Panc1 (cell line): ENCODE data around the gene ANKRD42. TPM values are rescaled to one million over a fixed set of nuclear protein-coding genes. Genes with fewer than 3 reads are reported as not detected.

Source experiments
- ATAC-seq: fragments of 200-7000 bp; cut with Tn5 transposase; 2 replicates; pipeline ENCODE4 v1.9.1; 2020; ENCODE audit warnings: mild to moderate bottlenecking, moderate library complexity
- BruUV-seq: library from RNA; stranded (reverse); fragments of 400-500 nt; replicated peaks from 2 replicates; lab custom pipeline; 2021; lab: Mats Ljungman, UMichigan
- CTCF ChIA-PET: fragments of 300-600 bp; sonication (Branson Sonifier 250); formaldehyde crosslinking; loops from one replicate; lab custom pipeline; 2022; ENCODE audit warnings: antibody characterized with exemption; lab: Charles Lee
- POLR2A ChIA-PET: fragments of 300-600 bp; sonication (Branson Sonifier 250); formaldehyde crosslinking; loops from one replicate; lab custom pipeline; 2022; ENCODE audit warnings: antibody characterized with exemption; lab: Charles Lee
- DNase-seq: peaks from one replicate; pipeline ENCODE4 v3.0.0-alpha.2; 2010; ENCODE audit warnings: low read depth, low spot score
- H3K27ac ChIP-seq: 2 replicates; pipeline ENCODE4 v1.5.1; 2011; ENCODE audit warnings: mild to moderate bottlenecking, low read length, inconsistent platforms
- H3K27me3 ChIP-seq: fragments of 200-500 bp; sonication (Bioruptor generic); 2 replicates; pipeline ENCODE4 v1.6.0; 2014; ENCODE audit warnings: low read length, inconsistent platforms; ENCODE audit not compliant: control insufficient read depth, insufficient read depth
- H3K36me3 ChIP-seq: fragments of 200-500 bp; sonication (Bioruptor generic); 2 replicates; pipeline ENCODE4 v1.5.1; 2014; ENCODE audit warnings: inconsistent platforms, mild to moderate bottlenecking, low read length, moderate library complexity; ENCODE audit not compliant: control insufficient read depth, insufficient read depth
- H3K4me1 ChIP-seq: 2 replicates; pipeline ENCODE4 v1.5.1; 2011; ENCODE audit warnings: inconsistent platforms, mild to moderate bottlenecking, low read length, moderate library complexity; ENCODE audit not compliant: control insufficient read depth, insufficient read depth
- H3K4me3 ChIP-seq, 2 experiments: 2 replicates each; pipeline ENCODE4 v1.5.1; 2011 to 2012; ENCODE audit warnings: low read depth in 2 of 2, low read length in 2 of 2, mild to moderate bottlenecking in 2 of 2, inconsistent platforms in 1 of 2, moderate library complexity in 1 of 2
- H3K9me3 ChIP-seq: fragments of 200-500 bp; sonication (Bioruptor generic); 2 replicates; pipeline ENCODE4 v1.5.1; 2014; ENCODE audit warnings: low read depth, mild to moderate bottlenecking, inconsistent platforms, low read length, moderate library complexity; ENCODE audit not compliant: control insufficient read depth, insufficient read depth
- CTCF ChIP-seq: fragments of 450-650 bp; IDR thresholded peaks from 2 replicates; pipeline ENCODE4 v1.5.1; 2017; ENCODE audit warnings: mild to moderate bottlenecking
- POLR2AphosphoS5 ChIP-seq: IDR thresholded peaks from 2 replicates; pipeline ENCODE4 v1.6.1; 2012; ENCODE audit warnings: mild to moderate bottlenecking, low read depth, low read length, moderate library complexity
- REST ChIP-seq, 2 experiments: IDR thresholded peaks; 2 replicates each; pipeline ENCODE4 v1.6.1; 2011 to 2012; ENCODE audit warnings: low read depth in 2 of 2, control low read depth in 1 of 2, low read length in 1 of 2, mild to moderate bottlenecking in 1 of 2, moderate library complexity in 1 of 2; ENCODE audit not compliant: insufficient read depth in 1 of 2
- SIN3A ChIP-seq: IDR thresholded peaks from 2 replicates; pipeline ENCODE4 v1.6.1; 2012; ENCODE audit warnings: low read depth, mild to moderate bottlenecking, low read length, moderate library complexity, borderline replicate concordance; ENCODE audit not compliant: insufficient read depth
- TCF7L2 ChIP-seq: IDR thresholded peaks from 2 replicates; pipeline ENCODE4 v1.6.1; 2011; ENCODE audit warnings: mild to moderate bottlenecking, low read depth, low read length, inconsistent platforms
- in situ Hi-C: cut with HindIII; loops from 2 replicates; pipeline ENCODE4 v1.10.0; 2016; ENCODE audit warnings: low sequenced_read_pairs, low pct_unique_long_range_greater_than_20kb
- intact Hi-C: fragments of 100-400 bp; cut with micrococcal nuclease; formaldehyde crosslinking; loops from one replicate; pipeline ENCODE4 v1.10.0; 2022; ENCODE audit not compliant: unreplicated experiment
- total RNA-seq: library from RNA; stranded (reverse); gene quantifications from one replicate; pipeline ENCODE4 v1.2.1, GENCODE V29; 2021; ENCODE audit not compliant: unreplicated experiment

Gene ANKRD42
- total RNA-seq, 1 experiment from 2014 or later = 14.8 TPM

- H3K4me3 ChIP-seq = no peak overlapping the region
- intact Hi-C loops (no loop called here), in situ Hi-C loops (no loop called here)
- TF ChIP-seq CTCF (no peak), REST (IDR thresholded peaks at IDR 0.05; ENCODE audit: insufficient read depth in 1 of 2, low read depth in 2 of 2, low read length in 1 of 2) (no peak), TCF7L2 (no peak)
- no peak for ATAC-seq
- H3K9me3 ChIP-seq = no peaks in the 10 kb centered on the region
- H3K27ac ChIP-seq = peak overlapping the region; percentile 0; the same call in 1 of the 2 replicates
- no peak for DNase-seq
- H3K36me3 ChIP-seq = peaks cover 66% of the 10 kb centered on the region
- ChIA-PET POLR2A (no interaction called here), CTCF (no interaction called here)
- BruUV-seq = no TSS peak
- no peaks in the 10 kb centered on the region for H3K27me3 ChIP-seq
- H3K4me1 ChIP-seq = peaks cover 23% of the 10 kb centered on the region
These were observed 31.8 kb upstream of the ANKRD42 start for GRCh38 chr11:83161610-83162199.

DNA sequence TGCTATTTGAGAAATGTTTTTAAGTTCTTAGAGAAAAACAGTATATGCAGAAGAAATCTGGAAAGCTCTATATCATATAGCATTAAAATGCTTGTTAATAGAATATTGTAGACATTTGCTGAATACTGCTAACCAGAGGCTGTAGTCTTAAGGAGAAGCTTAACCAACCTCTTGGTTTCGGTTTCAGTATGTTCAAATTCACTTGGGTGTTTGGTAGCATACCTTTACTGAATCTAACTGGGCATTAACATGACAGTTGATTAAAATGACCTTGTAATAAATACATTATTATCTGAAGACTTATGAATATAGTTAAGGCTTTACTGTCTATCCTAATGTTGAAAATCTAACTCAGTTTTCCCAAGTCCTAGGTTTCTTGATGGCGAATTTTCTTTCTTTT is 31.1 kb upstream of the ANKRD42 start:
- CTCF ChIA-PET = no interaction called here

More for the DNA sequence above, 31.1 kb upstream of the ANKRD42 start:
- no peak for DNase-seq
- ATAC-seq = no peak
- Histone ChIP-seq H3K9me3 (no peaks in the 10 kb centered on the region), H3K27ac (no peak overlapping the region), H3K36me3 (peaks cover 73% of the 10 kb centered on the region), H3K27me3 (no peaks in the 10 kb centered on the region), H3K4me1 (peaks cover 23% of the 10 kb centered on the region), H3K4me3 (no peak overlapping the region)
- intact Hi-C loops = no loop called here
- no TSS peak for BruUV-seq
- POLR2A ChIA-PET = no interaction called here
- in situ Hi-C loops = no loop called here
- TF ChIP-seq REST (IDR thresholded peaks at IDR 0.05; ENCODE audit: insufficient read depth in 1 of 2, low read depth in 2 of 2, low read length in 1 of 2) (no peak), CTCF (no peak), SIN3A (no peak), POLR2AphosphoS5 (no peak), TCF7L2 (no peak)
